Bone marrow (tissue), 2 donors: ENCODE results near the gene SAMD10.
A peak's percentile ranks its signal among the peaks of the same experiment; 100 is the strongest.
"Not testable (repeated sequence)": the region's sequence is repeated elsewhere in the genome, so short reads cannot be mapped to it uniquely, and the experiment has no call there.

Source experiments
- DNase-seq, 2 donors: peaks; one replicate each; lab custom pipeline; 2025; lab: John Stamatoyannopoulos, UW

The SAMD10 gene

GRCh38 chr20:64001607-64002011, 22.2 kb upstream of the SAMD10 start:
- no peak for DNase-seq

- no peak for DNase-seq
Measured at GRCh38 chr20:64000906-64001305, 21.5 kb upstream of the SAMD10 start.

DNA sequence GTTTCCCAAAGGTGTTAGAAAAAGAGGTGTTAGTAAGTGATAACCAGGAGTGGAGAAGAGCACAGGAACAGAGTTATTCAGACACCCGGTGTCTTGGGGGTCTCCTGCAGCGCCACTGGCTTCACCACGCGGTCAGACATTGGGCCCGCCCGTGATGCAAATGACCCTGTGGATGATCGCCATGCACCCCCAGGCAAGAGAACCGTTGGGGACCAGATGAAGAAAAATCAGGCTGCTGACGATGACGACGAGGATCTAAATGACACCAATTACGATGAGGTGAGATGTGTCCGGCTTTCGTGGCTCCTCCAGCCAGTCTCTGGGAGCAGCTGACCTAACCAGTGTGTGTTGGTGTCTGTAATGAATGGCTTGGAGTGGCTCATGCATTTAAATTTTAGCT, 3.5 kb upstream of the SAMD10 start:
- DNase-seq: no peak

GRCh38 chr20:63980806-63981728, 1.6 kb upstream of the SAMD10 start, which contains the start of gene PRPF6:
Gene PRPF6 (plus strand): TSS chr20:63981132. CDS start chr20:63981246, 114 bp downstream.
- DNase-seq: peak; percentile 81 to 95

- no peak for DNase-seq
Measured at GRCh38 chr20:63980317-63980805, 919 bp upstream of the SAMD10 start.

DNA sequence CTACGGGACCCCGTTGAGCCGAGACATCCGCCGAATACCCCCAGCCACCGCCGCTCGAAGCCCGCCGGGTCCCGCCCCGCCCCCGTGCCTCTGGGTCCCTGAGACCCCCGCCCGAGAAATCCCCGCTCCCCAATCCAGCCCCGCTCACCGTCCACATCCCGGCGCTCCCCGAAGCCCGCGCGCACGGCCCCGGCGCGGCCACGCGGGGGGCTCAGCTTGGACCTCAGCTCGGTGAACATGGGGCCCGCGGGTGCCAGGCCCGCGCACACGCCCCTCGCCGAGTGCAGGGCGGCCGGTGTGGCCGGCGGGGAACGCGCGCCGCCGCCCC, 249 bp downstream of the SAMD10 start:
- no peak for DNase-seq

- no peak for DNase-seq
Measured at GRCh38 chr20:63978319-63979228, 868 bp downstream of the SAMD10 start.

DNA sequence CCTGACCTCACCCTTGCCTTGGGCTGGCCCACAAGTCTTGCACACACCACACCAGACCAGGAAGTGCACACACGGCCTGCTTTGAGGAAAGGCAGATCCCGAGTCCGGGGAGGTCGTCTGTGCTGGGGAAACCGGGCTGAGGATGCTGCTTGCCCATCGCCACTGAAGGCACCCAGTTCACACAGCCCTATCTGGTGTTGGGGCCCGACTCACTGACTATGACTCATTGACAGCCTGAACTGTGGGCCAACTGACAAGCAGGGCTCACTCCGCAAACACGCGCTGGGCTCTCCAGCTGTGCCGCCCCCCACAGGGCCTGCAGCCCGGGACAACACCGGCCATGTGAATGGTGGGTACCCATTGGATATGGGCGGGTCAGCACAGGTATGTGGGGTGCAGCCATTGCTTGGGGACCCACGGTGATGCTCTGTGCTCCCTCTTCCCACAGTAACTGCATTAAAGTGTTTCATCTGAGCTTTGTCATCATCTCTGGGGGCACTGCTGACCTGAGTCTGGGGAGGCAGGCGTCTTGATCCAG, 1.6 kb downstream of the SAMD10 start:
- DNase-seq: no peak

DNA sequence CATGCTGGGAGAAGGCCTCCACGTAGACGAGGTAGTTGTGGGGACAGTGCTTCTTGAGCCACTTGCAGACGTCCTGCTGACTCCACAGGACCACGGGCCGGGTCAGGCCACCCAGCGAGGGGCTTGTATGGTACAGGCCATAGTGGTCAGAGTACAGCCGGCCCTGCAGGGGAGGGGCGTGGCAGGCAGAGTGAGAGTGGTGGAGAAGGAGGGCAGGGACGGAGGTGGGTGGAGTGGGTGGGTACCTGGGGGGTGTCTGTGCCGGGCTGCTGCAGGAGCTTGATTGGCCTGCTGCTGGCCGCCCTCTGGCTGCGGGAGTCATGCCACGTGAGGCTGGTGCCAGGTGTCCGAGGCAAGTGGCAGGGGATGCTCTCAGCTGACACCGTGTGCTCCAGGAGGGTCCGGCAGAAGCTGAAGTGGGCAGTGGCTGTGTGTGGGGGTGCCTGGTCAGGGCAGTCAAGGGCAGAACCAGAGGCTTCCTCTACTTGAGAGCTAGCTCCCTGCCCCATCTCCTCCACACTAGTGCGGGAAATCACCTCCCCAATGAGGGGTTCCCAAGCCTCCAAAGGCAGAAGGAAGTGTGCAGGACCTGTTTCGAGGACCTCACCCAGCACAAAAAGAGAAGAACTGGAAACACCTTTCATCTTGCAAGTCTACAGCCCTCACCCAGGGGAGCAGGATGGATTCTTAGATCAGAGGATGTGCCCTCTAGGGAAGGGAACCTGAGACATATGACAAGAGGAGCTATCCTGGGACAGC, 2.3 kb downstream of the SAMD10 start:
- DNase-seq: no peak

DNA sequence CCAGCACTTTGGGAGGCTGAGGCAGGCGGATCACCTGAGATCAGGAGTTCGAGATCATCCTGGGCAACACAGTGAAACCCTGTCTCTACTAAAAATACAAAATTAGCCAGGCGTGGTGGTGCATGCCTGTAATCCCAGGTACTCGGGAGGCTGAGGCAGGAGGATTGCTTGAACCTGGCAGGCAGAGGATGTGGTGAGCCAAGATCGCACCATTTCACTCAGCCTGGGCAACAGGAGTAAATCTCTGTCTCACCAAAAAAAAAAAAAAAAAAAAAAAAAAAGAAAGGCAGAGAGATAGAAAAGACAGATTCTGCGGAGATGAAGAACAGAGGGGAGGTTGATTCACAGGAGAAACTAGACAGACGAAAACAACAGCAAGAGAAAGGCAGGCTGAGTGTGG, 2.9 kb downstream of the SAMD10 start:
- not testable (repeated sequence) for DNase-seq

- no peak for DNase-seq
Measured at GRCh38 chr20:63974402-63975200, 4.8 kb downstream of the SAMD10 start.

- DNase-seq: peak; percentile 57 to 66
Measured at GRCh38 chr20:63973636-63974401, 5.6 kb downstream of the SAMD10 start.

DNA sequence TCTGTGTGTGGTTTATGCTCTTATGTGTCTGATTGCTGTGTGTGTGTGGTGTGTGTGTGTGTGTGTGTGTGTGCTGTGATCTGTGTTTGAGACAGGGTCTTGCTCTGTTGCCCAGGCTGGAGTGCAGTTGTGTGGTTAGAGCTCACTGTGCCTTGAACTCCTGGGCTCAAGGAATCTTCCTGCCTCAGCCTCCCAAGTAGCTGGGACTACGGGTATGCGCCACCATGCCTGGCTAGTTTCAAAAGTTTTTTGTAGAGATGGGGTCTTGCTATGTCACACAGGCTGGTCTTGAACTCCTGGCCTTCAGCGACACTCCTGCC, 6.3 kb downstream of the SAMD10 start:
- no peak for DNase-seq

DNA sequence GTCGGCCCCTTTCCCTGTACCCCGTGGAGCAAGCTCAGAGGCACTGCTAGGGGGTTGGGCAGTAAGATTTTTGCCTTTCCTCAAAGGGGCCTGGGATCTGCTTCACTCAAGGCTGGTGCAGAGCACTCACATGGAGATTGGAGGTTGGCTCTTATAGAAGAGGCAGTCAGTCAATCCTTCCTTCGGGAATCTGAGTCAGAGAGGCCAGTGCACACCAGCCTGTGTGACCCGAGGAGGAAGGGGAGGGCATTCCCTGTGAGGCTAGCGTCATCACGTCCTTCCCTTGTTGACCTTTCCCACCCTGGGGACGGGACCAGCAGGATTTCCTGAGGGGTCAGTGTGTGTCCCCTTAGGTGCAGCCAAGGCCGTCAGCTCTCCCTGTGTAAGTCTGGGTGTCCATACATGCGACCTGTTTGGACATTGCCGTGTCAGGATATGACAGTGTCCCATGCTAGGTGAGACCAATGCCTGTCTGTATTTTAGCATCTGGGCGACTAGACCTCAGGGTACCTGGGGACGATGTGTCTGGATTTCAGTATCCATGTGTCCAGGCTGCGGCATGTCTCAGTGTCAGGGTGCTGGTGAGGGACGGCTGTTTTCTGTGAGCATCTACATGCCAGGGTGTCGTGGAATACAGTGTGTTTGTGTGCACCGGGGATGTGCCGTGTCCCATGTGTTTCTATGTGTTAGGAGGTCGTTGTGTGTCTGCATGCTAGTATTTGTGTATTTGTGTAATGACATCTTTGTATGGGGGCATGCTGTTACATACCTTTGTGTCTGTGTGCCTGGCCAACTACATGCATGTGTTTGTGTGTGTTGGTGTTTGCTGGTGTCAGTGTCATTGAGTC, 6.9 kb downstream of the SAMD10 start:
- no peak for DNase-seq

DNA sequence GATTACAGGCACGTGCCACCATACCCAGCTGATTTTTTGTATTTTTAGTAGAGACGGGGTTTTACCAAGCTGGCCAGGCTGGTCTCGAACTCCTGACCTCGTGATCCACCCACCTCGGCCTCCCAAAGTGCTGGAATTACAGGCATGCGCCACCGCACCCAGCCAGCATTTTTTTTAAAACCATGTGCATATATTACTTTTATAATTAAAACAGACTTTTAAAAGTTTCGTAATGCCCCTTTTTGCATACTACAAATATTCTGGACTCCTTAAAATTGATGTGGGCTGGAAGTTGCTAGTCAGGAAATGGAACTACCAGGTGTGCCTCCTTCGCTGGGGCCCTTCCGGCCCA, 7.5 kb downstream of the SAMD10 start:
- not testable (repeated sequence) for DNase-seq

GRCh38 chr20:63970714-63971431, 8.6 kb downstream of the SAMD10 start:
- no peak for DNase-seq

DNA sequence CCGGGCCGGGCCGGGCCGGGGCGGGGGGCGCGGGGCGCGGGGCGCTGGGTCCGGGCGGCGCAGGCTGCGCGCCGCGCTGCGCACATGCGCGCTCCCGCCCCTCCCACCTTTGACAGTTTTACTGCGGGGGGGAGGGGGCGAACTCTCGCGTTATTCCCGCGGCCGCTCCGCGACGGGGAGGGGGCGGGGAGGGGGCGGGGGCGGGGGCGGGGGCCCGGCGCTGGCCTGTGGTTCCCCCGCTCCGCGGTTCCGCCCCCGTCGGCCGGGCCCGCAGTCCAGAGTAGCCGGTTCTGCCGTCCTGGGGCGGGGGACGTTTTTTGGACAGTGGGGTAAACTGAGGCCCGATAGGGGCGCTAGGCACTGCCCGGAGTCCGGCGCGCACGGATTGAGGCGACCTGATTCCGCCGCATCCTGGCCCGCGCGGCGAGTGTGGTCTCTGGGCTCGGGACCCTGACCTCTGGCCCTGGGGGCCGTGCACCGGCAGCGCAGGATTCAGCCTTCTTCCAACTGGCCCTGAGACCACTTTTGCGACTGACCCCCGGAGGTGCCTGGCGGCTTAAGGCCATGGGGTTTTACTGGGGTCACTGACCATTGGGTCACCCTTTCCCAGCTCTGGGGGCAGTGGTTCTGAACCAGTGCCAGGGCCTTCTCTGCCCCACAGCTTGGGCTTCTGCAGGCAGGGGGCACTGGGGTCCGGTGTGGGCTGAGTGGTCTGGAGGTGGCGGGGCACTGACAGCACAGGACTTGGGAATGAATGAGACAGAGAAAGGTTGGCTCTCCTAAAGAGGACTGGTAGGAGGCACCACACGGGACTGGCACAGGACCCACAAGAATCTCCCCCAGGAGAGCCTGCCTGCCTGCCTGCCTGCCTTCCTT, 9.4 kb downstream of the SAMD10 start, which contains the start of gene ZNF512B:
Gene ZNF512B, minus strand, starts transcription at position 93 of the 876 bp plus-strand sequence. CDS start 1,980 bp downstream, outside the sequence.
- no peak for DNase-seq
